ENCODE measurements around the gene EBF3. TPM values are rescaled to one million over a fixed set of nuclear protein-coding genes. Genes with fewer than 3 reads are reported as not detected.

EBF3 gene
- total and polyA plus RNA-seq, 2 donors (not counting 3 experiments of a cell fraction or from before 2014, with no cell fraction given), result 0.92 to 2.7 TPM

DNA sequence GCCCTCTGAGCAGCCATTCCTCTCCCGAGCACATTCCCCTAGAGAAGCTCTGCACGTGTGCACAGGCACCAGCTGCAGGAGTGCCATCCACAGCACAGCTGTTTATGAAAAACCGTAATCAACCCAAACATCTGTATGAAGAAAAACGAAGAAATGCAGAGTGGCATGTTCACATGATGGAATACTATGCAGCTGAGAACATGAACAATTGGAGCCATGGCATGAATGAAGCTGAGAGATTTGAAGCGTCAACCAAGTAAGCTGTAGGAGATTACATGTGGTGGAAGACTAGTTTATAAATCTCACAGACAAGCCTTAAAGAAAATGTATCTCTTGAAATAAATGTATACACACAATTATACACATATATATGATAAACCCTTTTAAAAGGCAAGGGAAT, 176.5 kb downstream of the EBF3 start:
- H4K20me1 ChIP-seq (replicated peaks; ENCODE audit: control insufficient read depth, extremely low read depth, insufficient read depth, low read length), result no peaks in the 10 kb centered on the region
- no TSS peak for BruUV-seq (replicated peaks)

More for the DNA sequence above, 176.5 kb downstream of the EBF3 start:
- POLR2A ChIA-PET, result no interaction called here
- dilution Hi-C loops (cut with MboI; ENCODE audit: extremely low pct_ligation_motif_present, low sequenced_read_pairs) (no loop called here), intact Hi-C loops (cut with micrococcal nuclease) (no loop called here)
- Histone ChIP-seq H3K4me2 (ENCODE audit: insufficient read depth, low read length) (no peak overlapping the region), H3K79me2 (ENCODE audit: control insufficient read depth, insufficient read depth, low read length) (no peaks in the 10 kb centered on the region), H3K9ac (replicated peaks; ENCODE audit: extremely low read depth, insufficient read depth, low read length) (no peak overlapping the region), H3K36me3 (ENCODE audit: control insufficient read depth in 2 of 2, extremely low read depth in 1 of 2, insufficient read depth in 2 of 2, low read length in 2 of 2) (no peaks in the 10 kb centered on the region), H3K27me3 (ENCODE audit: control insufficient read depth in 2 of 2, insufficient read depth in 2 of 2, low read length in 2 of 2) (no peaks in the 10 kb centered on the region), H3K4me1 (ENCODE audit: control insufficient read depth, extremely low read depth, insufficient read depth, low read length) (no peaks in the 10 kb centered on the region), H3K9me3 (replicated peaks; ENCODE audit: control insufficient read depth, insufficient read depth, low read length) (peaks cover 6% of the 10 kb centered on the region), H3K27ac (ENCODE audit: insufficient read depth, low read depth, low read length) (no peak overlapping the region), H2AFZ (ENCODE audit: low read depth, low read length) (no peak overlapping the region), H3K9me1 (replicated peaks; ENCODE audit: control insufficient read depth, extremely low read depth, insufficient read depth, low read length) (no peaks in the 10 kb centered on the region), H3K4me3 (replicated peaks in 1 of 3; ENCODE audit: insufficient read depth in 1 of 3, low read depth in 1 of 3, low read length in 3 of 3) (no peak overlapping the region)
- FAIRE-seq, result no peak
- TF ChIP-seq GATA2 (IDR thresholded peaks at IDR 0.05; ENCODE audit: insufficient read depth, insufficient read length, low read depth, low read length) (no peak), JUN (IDR thresholded peaks at IDR 0.05; ENCODE audit: borderline replicate concordance, insufficient read depth, insufficient read length, low read depth) (no peak), POLR2AphosphoS5 (IDR thresholded peaks at IDR 0.05; ENCODE audit: insufficient read depth, low read depth, low read length) (no peak), FOS (IDR thresholded peaks at IDR 0.05; ENCODE audit: borderline replicate concordance, insufficient read depth, low read length) (no peak), EZH2 (IDR thresholded peaks at IDR 0.05; ENCODE audit: borderline replicate concordance, low read depth, low read length, severe bottlenecking) (no peak), MYC (IDR thresholded peaks at IDR 0.05; ENCODE audit: low read depth, low read length) (no peak), POLR2A (IDR thresholded peaks at IDR 0.05; ENCODE audit: low read depth, low read length) (no peak)
- TF ChIP-seq, protein P1, sequence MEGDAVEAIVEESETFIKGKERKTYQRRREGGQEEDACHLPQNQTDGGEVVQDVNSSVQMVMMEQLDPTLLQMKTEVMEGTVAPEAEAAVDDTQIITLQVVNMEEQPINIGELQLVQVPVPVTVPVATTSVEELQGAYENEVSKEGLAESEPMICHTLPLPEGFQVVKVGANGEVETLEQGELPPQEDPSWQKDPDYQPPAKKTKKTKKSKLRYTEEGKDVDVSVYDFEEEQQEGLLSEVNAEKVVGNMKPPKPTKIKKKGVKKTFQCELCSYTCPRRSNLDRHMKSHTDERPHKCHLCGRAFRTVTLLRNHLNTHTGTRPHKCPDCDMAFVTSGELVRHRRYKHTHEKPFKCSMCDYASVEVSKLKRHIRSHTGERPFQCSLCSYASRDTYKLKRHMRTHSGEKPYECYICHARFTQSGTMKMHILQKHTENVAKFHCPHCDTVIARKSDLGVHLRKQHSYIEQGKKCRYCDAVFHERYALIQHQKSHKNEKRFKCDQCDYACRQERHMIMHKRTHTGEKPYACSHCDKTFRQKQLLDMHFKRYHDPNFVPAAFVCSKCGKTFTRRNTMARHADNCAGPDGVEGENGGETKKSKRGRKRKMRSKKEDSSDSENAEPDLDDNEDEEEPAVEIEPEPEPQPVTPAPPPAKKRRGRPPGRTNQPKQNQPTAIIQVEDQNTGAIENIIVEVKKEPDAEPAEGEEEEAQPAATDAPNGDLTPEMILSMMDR (IDR thresholded peaks at IDR 0.05; ENCODE audit: extremely low read depth in 1 of 2, insufficient read depth in 1 of 2, low read depth in 1 of 2, low read length in 2 of 2), result no peak
- TF ChIP-seq, protein P2, sequence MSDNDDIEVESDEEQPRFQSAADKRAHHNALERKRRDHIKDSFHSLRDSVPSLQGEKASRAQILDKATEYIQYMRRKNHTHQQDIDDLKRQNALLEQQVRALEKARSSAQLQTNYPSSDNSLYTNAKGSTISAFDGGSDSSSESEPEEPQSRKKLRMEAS (IDR thresholded peaks at IDR 0.05; ENCODE audit: insufficient read depth, insufficient read length), result no peak
- CTCF ChIA-PET, result no interaction called here
- DNase-seq (ENCODE audit: low read depth, low spot score), result no peak
